HEK293 (cell line): ENCODE measurements around the gene IGFBP5.

ENCODE experiments used
- CTCF ChIA-PET: fragments of 350-600 bp; formaldehyde crosslinking; extraction: SDS; loops from one replicate; lab custom pipeline; 2021; ENCODE audit warnings: antibody characterized with exemption; lab: Yijun Ruan, JAX
- POLR2A ChIA-PET: fragments of 300-600 bp; formaldehyde crosslinking; extraction: SDS; loops from one replicate; lab custom pipeline; 2020; ENCODE audit warnings: antibody characterized with exemption, inconsistent platforms; lab: Yijun Ruan, JAX
- H3K27ac ChIP-seq: fragments of 200-500 bp; sonication (Bioruptor generic); 2 replicates; pipeline ENCODE4 v1.5.1; 2014; ENCODE audit warnings: low read depth, low read length, control low read depth, inconsistent platforms; ENCODE audit errors: extremely low read depth
- H3K36me3 ChIP-seq, 2 experiments: fragments of 200-500 bp in 1 of 2; sonication (Bioruptor generic) in 1 of 2; 1 replicate in 1 of 2; 2 replicates in 1 of 2; pipeline ENCODE4 v1.5.1; 2014 to 2017; ENCODE audit warnings: inconsistent platforms in 2 of 2, low read length in 2 of 2; ENCODE audit not compliant: control insufficient read depth in 2 of 2, insufficient read depth in 1 of 2
- H3K4me1 ChIP-seq: fragments of 200-500 bp; sonication (Bioruptor generic); 2 replicates; pipeline ENCODE4 v1.5.1; 2014; ENCODE audit warnings: mild to moderate bottlenecking, low read length, inconsistent platforms; ENCODE audit not compliant: control insufficient read depth, insufficient read depth
- H3K4me3 ChIP-seq: 2 replicates; pipeline ENCODE4 v1.5.1; 2011; ENCODE audit warnings: low read depth, mild to moderate bottlenecking, control low read depth, low read length, moderate library complexity
- H3K9me3 ChIP-seq: fragments of 200-500 bp; sonication (Bioruptor generic); 2 replicates; pipeline ENCODE4 v1.5.1; 2014; ENCODE audit warnings: low read depth, low read length, inconsistent platforms; ENCODE audit not compliant: control insufficient read depth, insufficient read depth
- BCL11A ChIP-seq: fragments of 450-650 bp; formaldehyde crosslinking; IDR thresholded peaks from 2 replicates; pipeline ENCODE4 v1.5.1; 2016; ENCODE audit warnings: low read depth, missing biosample characterization, missing genetic modification characterization
- BCL11B ChIP-seq: fragments of 450-650 bp; formaldehyde crosslinking; IDR thresholded peaks from 2 replicates; pipeline ENCODE4 v1.5.1; 2016; ENCODE audit warnings: low read depth, missing biosample characterization, missing genetic modification characterization
- HOXA7 ChIP-seq: sonication (generic); formaldehyde crosslinking; IDR thresholded peaks from 2 replicates; pipeline ENCODE4 v1.8.1; 2022; ENCODE audit warnings: missing genetic modification reagents, borderline replicate concordance
- KLF17 ChIP-seq: fragments of 450-650 bp; formaldehyde crosslinking; IDR thresholded peaks from 2 replicates; pipeline ENCODE4 v1.5.1; 2016; ENCODE audit warnings: missing biosample characterization, missing genetic modification characterization
- KLF7 ChIP-seq: fragments of 450-650 bp; formaldehyde crosslinking; IDR thresholded peaks from 2 replicates; pipeline ENCODE4 v1.5.1; 2016; ENCODE audit warnings: missing biosample characterization, missing genetic modification characterization, borderline replicate concordance
- KLF9 ChIP-seq: fragments of 450-650 bp; formaldehyde crosslinking; IDR thresholded peaks from 2 replicates; pipeline ENCODE4 v1.5.1; 2016; ENCODE audit warnings: missing biosample characterization, missing genetic modification characterization, low read depth
- OVOL3 ChIP-seq: fragments of 450-650 bp; formaldehyde crosslinking; IDR thresholded peaks from 2 replicates; pipeline ENCODE4 v1.5.1; 2016; ENCODE audit warnings: missing biosample characterization, missing genetic modification characterization
- SCRT1 ChIP-seq: fragments of 450-650 bp; formaldehyde crosslinking; IDR thresholded peaks from 2 replicates; pipeline ENCODE4 v1.5.1; 2016; ENCODE audit warnings: missing biosample characterization, missing genetic modification characterization, borderline replicate concordance
- ZBTB17 ChIP-seq: fragments of 450-650 bp; formaldehyde crosslinking; IDR thresholded peaks from 2 replicates; pipeline ENCODE4 v1.5.1; 2016; ENCODE audit warnings: missing biosample characterization, missing genetic modification characterization
- ZNF121 ChIP-seq: fragments of 450-650 bp; formaldehyde crosslinking; IDR thresholded peaks from 2 replicates; pipeline ENCODE4 v1.5.1; 2016; ENCODE audit warnings: missing biosample characterization, missing genetic modification characterization
- ZNF138 ChIP-seq: fragments of 450-650 bp; formaldehyde crosslinking; IDR thresholded peaks from 2 replicates; pipeline ENCODE4 v1.5.1; 2016; ENCODE audit warnings: missing biosample characterization, missing genetic modification characterization, borderline replicate concordance
- ZNF16 ChIP-seq: fragments of 450-650 bp; formaldehyde crosslinking; IDR thresholded peaks from 2 replicates; pipeline ENCODE4 v1.5.1; 2016; ENCODE audit warnings: low read depth, missing biosample characterization, missing genetic modification characterization
- ZNF174 ChIP-seq: fragments of 450-650 bp; formaldehyde crosslinking; IDR thresholded peaks from 2 replicates; pipeline ENCODE4 v1.5.0; 2017; ENCODE audit warnings: missing biosample characterization, mild to moderate bottlenecking, missing genetic modification characterization
- ZNF23 ChIP-seq: fragments of 450-650 bp; formaldehyde crosslinking; IDR thresholded peaks from 2 replicates; pipeline ENCODE4 v1.5.1; 2016; ENCODE audit warnings: missing biosample characterization, missing genetic modification characterization, borderline replicate concordance
- ZNF280C ChIP-seq: fragments of 450-650 bp; formaldehyde crosslinking; IDR thresholded peaks from 2 replicates; pipeline ENCODE4 v1.5.1; 2016; ENCODE audit warnings: missing biosample characterization, missing genetic modification characterization
- ZNF311 ChIP-seq: fragments of 450-650 bp; formaldehyde crosslinking; IDR thresholded peaks from 2 replicates; pipeline ENCODE4 v1.5.1; 2017; ENCODE audit warnings: missing biosample characterization, missing genetic modification characterization, borderline replicate concordance
- ZNF324 ChIP-seq: fragments of 450-650 bp; formaldehyde crosslinking; IDR thresholded peaks from 2 replicates; pipeline ENCODE4 v1.5.1; 2016; ENCODE audit warnings: missing biosample characterization, missing genetic modification characterization
- ZNF394 ChIP-seq: fragments of 450-650 bp; formaldehyde crosslinking; IDR thresholded peaks from 2 replicates; pipeline ENCODE4 v1.5.1; 2016; ENCODE audit warnings: missing biosample characterization, missing genetic modification characterization, mild to moderate bottlenecking, moderate library complexity, borderline replicate concordance
- ZNF433 ChIP-seq: fragments of 450-650 bp; formaldehyde crosslinking; IDR thresholded peaks from 2 replicates; pipeline ENCODE4 v1.5.1; 2016; ENCODE audit warnings: missing biosample characterization, missing genetic modification characterization, low read depth
- ZNF548 ChIP-seq: fragments of 450-650 bp; formaldehyde crosslinking; IDR thresholded peaks from 2 replicates; pipeline ENCODE4 v1.5.1; 2016; ENCODE audit warnings: missing biosample characterization, missing genetic modification characterization
- ZNF549 ChIP-seq: fragments of 450-650 bp; IDR thresholded peaks from 2 replicates; pipeline ENCODE4 v1.5.1; 2018; ENCODE audit warnings: missing biosample characterization, missing genetic modification characterization, mild to moderate bottlenecking, inconsistent platforms, moderate library complexity
- ZNF571 ChIP-seq: fragments of 450-650 bp; formaldehyde crosslinking; IDR thresholded peaks from 2 replicates; pipeline ENCODE4 v1.5.0; 2017; ENCODE audit warnings: missing biosample characterization, missing genetic modification characterization
- ZNF596 ChIP-seq: fragments of 450-650 bp; IDR thresholded peaks from 2 replicates; pipeline ENCODE4 v1.5.0; 2018; ENCODE audit warnings: missing biosample characterization, mild to moderate bottlenecking, missing genetic modification characterization, moderate library complexity
- ZNF629 ChIP-seq: fragments of 450-650 bp; formaldehyde crosslinking; IDR thresholded peaks from 2 replicates; pipeline ENCODE4 v1.5.1; 2017; ENCODE audit warnings: missing biosample characterization, missing genetic modification characterization
- ZNF747 ChIP-seq: fragments of 450-650 bp; formaldehyde crosslinking; IDR thresholded peaks from 2 replicates; pipeline ENCODE4 v1.5.1; 2016; ENCODE audit warnings: missing biosample characterization, missing genetic modification characterization
- ZNF792 ChIP-seq: fragments of 450-650 bp; formaldehyde crosslinking; IDR thresholded peaks from 2 replicates; pipeline ENCODE4 v1.5.1; 2016; ENCODE audit warnings: missing biosample characterization, missing genetic modification characterization
- TF ChIP-seq, protein P1 (sequence below): fragments of 450-650 bp; formaldehyde crosslinking; IDR thresholded peaks from 2 replicates; pipeline ENCODE4 v1.5.1; 2016; ENCODE audit warnings: missing biosample characterization, missing genetic modification characterization, borderline replicate concordance
- TF ChIP-seq, protein P2 (sequence below): fragments of 450-650 bp; formaldehyde crosslinking; IDR thresholded peaks from 2 replicates; pipeline ENCODE4 v1.5.1; 2017; ENCODE audit warnings: missing biosample characterization, missing genetic modification characterization

The IGFBP5 gene

DNA sequence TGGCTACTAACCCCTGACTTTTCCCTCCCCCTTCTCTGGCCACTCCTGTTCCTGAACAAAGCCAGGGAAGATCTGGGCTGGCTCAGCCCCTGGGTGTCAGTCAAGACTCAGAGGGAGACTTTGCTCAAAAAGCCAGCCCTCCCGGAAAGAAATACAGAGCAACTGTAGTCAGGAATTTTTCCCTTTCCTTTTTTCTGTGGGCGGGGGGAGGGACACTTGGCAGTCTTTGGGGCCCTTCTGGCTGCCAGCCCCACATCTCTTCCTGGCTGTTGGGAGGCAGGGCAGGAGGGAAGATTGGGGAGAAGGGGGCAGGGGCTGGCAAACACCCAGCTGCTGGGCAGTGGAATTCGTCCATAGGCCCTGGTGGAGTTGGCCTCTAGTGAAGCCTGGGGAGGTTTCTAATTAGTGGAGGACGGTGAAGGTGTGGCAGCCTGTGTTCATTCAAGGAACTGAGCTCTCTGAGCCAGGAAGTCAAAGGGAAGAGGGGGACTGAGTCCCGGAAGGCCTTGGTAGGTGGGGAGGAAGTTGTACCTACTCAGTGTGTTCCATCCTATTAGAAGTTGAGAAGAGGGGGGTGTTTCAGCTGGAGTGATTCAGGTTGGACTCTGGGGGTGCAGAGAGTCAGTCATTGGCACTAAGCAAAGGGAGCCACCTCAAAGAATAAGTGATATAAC, 51.2 kb downstream of the IGFBP5 start:
- no peak overlapping the region for H3K27ac ChIP-seq
- H3K4me1 ChIP-seq, result no peaks in the 10 kb centered on the region
- POLR2A ChIA-PET, result no interaction called here

GRCh38 chr2:216637472-216637871, 57.9 kb downstream of the IGFBP5 start:
- no peak overlapping the region for H3K4me3 ChIP-seq

More for the DNA sequence above, 51.2 kb downstream of the IGFBP5 start:
- Histone ChIP-seq H3K4me3 (no peak overlapping the region), H3K9me3 (no peaks in the 10 kb centered on the region), H3K36me3 (peaks cover 0 to 6% of the 10 kb centered on the region in 2 experiments; a peak in 2 of 3 replicates)
- TF ChIP-seq, protein P1, sequence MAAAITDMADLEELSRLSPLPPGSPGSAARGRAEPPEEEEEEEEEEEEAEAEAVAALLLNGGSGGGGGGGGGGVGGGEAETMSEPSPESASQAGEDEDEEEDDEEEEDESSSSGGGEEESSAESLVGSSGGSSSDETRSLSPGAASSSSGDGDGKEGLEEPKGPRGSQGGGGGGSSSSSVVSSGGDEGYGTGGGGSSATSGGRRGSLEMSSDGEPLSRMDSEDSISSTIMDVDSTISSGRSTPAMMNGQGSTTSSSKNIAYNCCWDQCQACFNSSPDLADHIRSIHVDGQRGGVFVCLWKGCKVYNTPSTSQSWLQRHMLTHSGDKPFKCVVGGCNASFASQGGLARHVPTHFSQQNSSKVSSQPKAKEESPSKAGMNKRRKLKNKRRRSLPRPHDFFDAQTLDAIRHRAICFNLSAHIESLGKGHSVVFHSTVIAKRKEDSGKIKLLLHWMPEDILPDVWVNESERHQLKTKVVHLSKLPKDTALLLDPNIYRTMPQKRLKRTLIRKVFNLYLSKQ (tag by site-specific recombination), result no peak
- TF ChIP-seq SCRT1 (tag by site-specific recombination) (no peak), ZNF280C (tag by site-specific recombination) (no peak), ZNF16 (tag by site-specific recombination) (no peak), KLF17 (tag by site-specific recombination) (no peak), KLF7 (tag by site-specific recombination) (no peak), ZNF121 (tag by site-specific recombination) (no peak), ZNF433 (no peak), BCL11B (no peak), ZNF571 (tag by site-specific recombination) (no peak), ZNF324 (tag by site-specific recombination) (no peak), ZNF596 (tag by site-specific recombination) (no peak), ZNF23 (tag by site-specific recombination) (no peak), BCL11A (tag by site-specific recombination) (no peak), HOXA7 (CRISPR knock-in tag) (no peak), ZNF629 (tag by site-specific recombination) (no peak), ZNF548 (tag by site-specific recombination) (no peak), ZNF792 (no peak), KLF9 (tag by site-specific recombination) (no peak)
- CTCF ChIA-PET, result no interaction called here

More at GRCh38 chr2:216637472-216637871, 57.9 kb downstream of the IGFBP5 start:
- CTCF ChIA-PET, result interaction anchor here (0.7 kb wide), 1 partner anchor 117 kb away, joined by 3 read pairs; no protein-coding TSS in a partner anchor
- POLR2A ChIA-PET, result interaction anchor here (1.0 kb wide), 1 partner anchor 13 kb away, joined by 3 read pairs; no protein-coding TSS in a partner anchor
- Histone ChIP-seq H3K9me3 (no peaks in the 10 kb centered on the region), H3K4me1 (peaks cover 19% of the 10 kb centered on the region), H3K36me3 (peaks cover 0 to 6% of the 10 kb centered on the region in 2 experiments; a peak in 2 of 3 replicates)
- no peak for TF ChIP-seq ZNF311 (tag by site-specific recombination)
- TF ChIP-seq, protein P2, sequence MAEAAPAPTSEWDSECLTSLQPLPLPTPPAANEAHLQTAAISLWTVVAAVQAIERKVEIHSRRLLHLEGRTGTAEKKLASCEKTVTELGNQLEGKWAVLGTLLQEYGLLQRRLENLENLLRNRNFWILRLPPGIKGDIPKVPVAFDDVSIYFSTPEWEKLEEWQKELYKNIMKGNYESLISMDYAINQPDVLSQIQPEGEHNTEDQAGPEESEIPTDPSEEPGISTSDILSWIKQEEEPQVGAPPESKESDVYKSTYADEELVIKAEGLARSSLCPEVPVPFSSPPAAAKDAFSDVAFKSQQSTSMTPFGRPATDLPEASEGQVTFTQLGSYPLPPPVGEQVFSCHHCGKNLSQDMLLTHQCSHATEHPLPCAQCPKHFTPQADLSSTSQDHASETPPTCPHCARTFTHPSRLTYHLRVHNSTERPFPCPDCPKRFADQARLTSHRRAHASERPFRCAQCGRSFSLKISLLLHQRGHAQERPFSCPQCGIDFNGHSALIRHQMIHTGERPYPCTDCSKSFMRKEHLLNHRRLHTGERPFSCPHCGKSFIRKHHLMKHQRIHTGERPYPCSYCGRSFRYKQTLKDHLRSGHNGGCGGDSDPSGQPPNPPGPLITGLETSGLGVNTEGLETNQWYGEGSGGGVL (tag by site-specific recombination), result no peak
- no peak for TF ChIP-seq ZNF747 (tag by site-specific recombination)
- TF ChIP-seq ZNF394 (tag by site-specific recombination), result no peak
- TF ChIP-seq ZNF174, result no peak
- TF ChIP-seq OVOL3, result no peak
- no peak for TF ChIP-seq ZBTB17
- TF ChIP-seq ZNF549 (tag by site-specific recombination), result no peak
- no peak for TF ChIP-seq ZNF138
- TF ChIP-seq, all 188 proteins: peak for 0
- H3K27ac ChIP-seq, result no peak overlapping the region
